Measurements from ENCODE around the gene GEMIN5. TPM values are rescaled to one million over a fixed set of nuclear protein-coding genes. Genes with fewer than 3 reads are reported as not detected.

Gene GEMIN5
- total and polyA plus RNA-seq, 2 of the 13 experiments (the other 11 are each of a cell fraction or from before 2014, with no cell fraction given), result 6.6 to 28.6 TPM

DNA sequence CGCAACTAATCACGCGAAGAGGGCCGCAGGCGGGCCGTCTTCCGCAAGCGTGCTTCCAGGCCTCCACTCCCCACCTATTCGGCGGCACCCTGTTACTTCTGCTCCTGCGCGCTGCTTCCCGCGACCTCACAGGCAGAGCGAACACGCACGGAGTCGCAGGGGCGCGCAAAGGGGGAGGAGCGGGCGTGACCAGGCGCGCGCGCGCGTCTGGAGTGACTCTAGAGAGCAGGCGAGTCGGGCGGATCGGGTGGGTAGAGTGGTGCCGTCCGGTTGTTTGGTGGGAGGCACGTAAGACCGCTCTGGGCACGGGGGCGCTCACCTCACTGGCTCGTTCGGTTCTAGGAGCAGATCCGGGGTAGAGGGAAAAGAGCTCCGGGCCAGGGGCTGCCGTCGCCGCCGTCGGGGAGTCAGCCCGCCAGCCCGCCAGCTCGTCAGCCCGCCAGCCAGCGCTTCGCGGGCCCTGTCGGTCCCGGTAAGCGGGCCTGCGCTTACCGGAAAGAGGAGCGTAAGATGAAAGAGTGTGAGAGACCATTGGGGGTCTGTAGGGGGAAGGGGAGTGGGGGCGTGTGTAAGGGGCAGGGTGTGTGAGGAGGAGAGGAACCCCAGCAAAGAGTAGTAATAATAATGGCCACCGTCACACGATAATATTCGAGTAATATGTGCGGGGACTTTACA, 79.6 kb downstream of the GEMIN5 start, which contains the start of gene CNOT8 (continued):
- TF ChIP-seq XRCC5 (optimal IDR thresholded peaks at IDR 0.05; ENCODE audit: low read length) (peak; percentile 91), MYNN (CRISPR knock-in tag; IDR thresholded peaks at IDR 0.05; ENCODE audit: low read depth) (no peak), ZFX (CRISPR knock-in tag; IDR thresholded peaks at IDR 0.05; ENCODE audit: low read depth) (peak; percentile 82), DNMT1 (CRISPR knock-in tag; IDR thresholded peaks at IDR 0.05) (peak; percentile 37; the same call in 1 of the 2 replicates), TFE3 (CRISPR knock-in tag; IDR thresholded peaks at IDR 0.05) (peak; percentile 68; the same call in 1 of the 2 replicates), MXD4 (CRISPR knock-in tag; IDR thresholded peaks at IDR 0.05) (peak; percentile 50), GABPA (IDR thresholded peaks at IDR 0.05; ENCODE audit: low read depth, low read length) (peak; percentile 69), GABPA (CRISPR knock-in tag; IDR thresholded peaks at IDR 0.05; ENCODE audit: low read depth) (peak; percentile 86), TGIF2 (CRISPR knock-in tag; IDR thresholded peaks at IDR 0.05) (peak; percentile 74; the same call in 1 of the 2 replicates), AGO2 (optimal IDR thresholded peaks at IDR 0.05; ENCODE audit: low read depth, low read length) (peak; percentile 25), ZNF484 (CRISPR knock-in tag; IDR thresholded peaks at IDR 0.05; ENCODE audit: borderline replicate concordance, low read depth) (no peak), NFATC3 (CRISPR knock-in tag; IDR thresholded peaks at IDR 0.05) (0 out of 2 replicates have a peak, but pooled peaks have one; percentile 24), ZNF280D (CRISPR knock-in tag; IDR thresholded peaks at IDR 0.05) (0 out of 2 replicates have a peak, but pooled peaks have one; percentile 21), ISL2 (CRISPR knock-in tag; IDR thresholded peaks at IDR 0.05) (peak; percentile 14; the same call in 1 of the 2 replicates), ZNF180 (CRISPR knock-in tag; IDR thresholded peaks at IDR 0.05; ENCODE audit: borderline replicate concordance, low read depth) (no peak), ZNF20 (CRISPR knock-in tag; IDR thresholded peaks at IDR 0.05) (no peak), ZNF770 (CRISPR knock-in tag; IDR thresholded peaks at IDR 0.05) (peak; percentile 31; the same call in 1 of the 2 replicates), ZNF34 (CRISPR knock-in tag; IDR thresholded peaks at IDR 0.05; ENCODE audit: borderline replicate concordance) (no peak), CCDC6 (CRISPR knock-in tag; IDR thresholded peaks at IDR 0.05) (no peak), IKZF4 (CRISPR knock-in tag; IDR thresholded peaks at IDR 0.05; ENCODE audit: borderline replicate concordance, low read depth, not compliant biosample characterization) (no peak), AGO1 (IDR thresholded peaks at IDR 0.05; ENCODE audit: low read depth, low read length, poor library complexity, severe bottlenecking) (no peak), GATAD1 (CRISPR knock-in tag; IDR thresholded peaks at IDR 0.05) (peak; percentile 88), ZNF232 (CRISPR knock-in tag; IDR thresholded peaks at IDR 0.05; ENCODE audit: borderline replicate concordance) (peak; percentile 38; the same call in 1 of the 2 replicates), ZNF460 (CRISPR knock-in tag; IDR thresholded peaks at IDR 0.05; ENCODE audit: borderline replicate concordance) (peak; percentile 71; the same call in 1 of the 2 replicates)

All from HepG2 (cell line).